Right lobe of liver (tissue), 4 donors: ENCODE data around the gene EXOC1L.

Experiments
- CTCF ChIP-seq, 4 donors: fragments of 200-600 bp in 3 of 4; fragments of 450-650 bp in 1 of 4; IDR thresholded peaks; one replicate each; pipeline versions ENCODE4 v1.5.1 to v1.8.0; 2016 to 2022; ENCODE audit warnings: antibody characterized with exemption in 4 of 4, mild to moderate bottlenecking in 2 of 4
- POLR2A ChIP-seq: fragments of 450-650 bp; IDR thresholded peaks from one replicate; pipeline ENCODE4 v1.6.1; 2017; ENCODE audit warnings: antibody characterized with exemption, mild to moderate bottlenecking
- donor health status: DM: no; HTN: no; CAD: no.
- donor health status: DM: no; HTN: no; CAD: no.
- donor health status: DM: no; HTN: yes; CAD: no.

- TF ChIP-seq CTCF (IDR thresholded peaks at IDR 0.05): no peak
- TF ChIP-seq POLR2A: no peak
These were observed 59.6 kb downstream of the EXOC1L start for GRCh38 chr4:55879224-55879623.
